WERI-Rb-1 (cell line): ENCODE results near the gene RBP3.

ENCODE experiments used
- DNase-seq: peaks from one replicate; pipeline ENCODE4 v3.0.0-alpha.2; 2020
- H3K27ac ChIP-seq: fragments of 250-450 bp; sonication (Bioruptor Pico); 2 replicates; pipeline ENCODE4 v1.5.1; 2020; ENCODE audit warnings: mild to moderate bottlenecking, moderate library complexity
- H3K27me3 ChIP-seq: fragments of 250-450 bp; sonication (Bioruptor Pico); 2 replicates; pipeline ENCODE4 v1.5.1; 2021; ENCODE audit warnings: mild to moderate bottlenecking, low read depth, moderate library complexity; ENCODE audit not compliant: insufficient read depth, severe bottlenecking
- H3K36me3 ChIP-seq: fragments of 250-450 bp; sonication (Bioruptor Pico); 2 replicates; pipeline ENCODE4 v1.5.1; 2020; ENCODE audit warnings: mild to moderate bottlenecking, moderate library complexity
- H3K4me3 ChIP-seq: 2 replicates; pipeline ENCODE4 v1.5.1; 2011; ENCODE audit warnings: low read depth, mild to moderate bottlenecking, control low read depth, low read length
- H3K9me3 ChIP-seq: fragments of 250-450 bp; sonication (Bioruptor Pico); 2 replicates; pipeline ENCODE4 v1.5.1; 2021; ENCODE audit warnings: mild to moderate bottlenecking, moderate library complexity; ENCODE audit not compliant: severe bottlenecking
- CTCF ChIP-seq: IDR thresholded peaks from 2 replicates; pipeline ENCODE4 v1.5.1; 2011; ENCODE audit warnings: low read depth, mild to moderate bottlenecking, control low read depth, inconsistent platforms, low read length

RBP3 gene

GRCh38 chr10:47347303-47347675 lies 874 bp upstream of the RBP3 start:
- H3K27ac ChIP-seq, result peak overlapping the region; percentile 91
- peaks cover 29% of the 10 kb centered on the region for H3K36me3 ChIP-seq
- no peaks in the 10 kb centered on the region for H3K27me3 ChIP-seq
- H3K4me3 ChIP-seq, result peak overlapping the region; percentile 80
- H3K9me3 ChIP-seq, result no peaks in the 10 kb centered on the region
- no peak for DNase-seq
- no peak for TF ChIP-seq CTCF

GRCh38 chr10:47348661-47349470 lies 703 bp downstream of the RBP3 start:
- TF ChIP-seq CTCF, result 0 out of 2 replicates have a peak, but pooled peaks have one; percentile 7
- no peak for DNase-seq
- Histone ChIP-seq H3K4me3 (peak overlapping the region; percentile 80), H3K27ac (peak overlapping the region; percentile 91), H3K27me3 (no peaks in the 10 kb centered on the region), H3K36me3 (peaks cover 45% of the 10 kb centered on the region), H3K9me3 (no peaks in the 10 kb centered on the region)

GRCh38 chr10:47349516-47349915 lies 1.4 kb downstream of the RBP3 start:
- Histone ChIP-seq H3K27ac (peak overlapping the region; percentile 91), H3K4me3 (peak overlapping the region; percentile 80), H3K36me3 (peaks cover 52% of the 10 kb centered on the region), H3K27me3 (no peaks in the 10 kb centered on the region), H3K9me3 (no peaks in the 10 kb centered on the region)
- no peak for DNase-seq
- no peak for TF ChIP-seq CTCF

GRCh38 chr10:47349941-47350371 lies 1.8 kb downstream of the RBP3 start:
- Histone ChIP-seq H3K4me3 (peak overlapping the region; percentile 80), H3K27ac (peak overlapping the region; percentile 91), H3K9me3 (no peaks in the 10 kb centered on the region), H3K36me3 (peaks cover 56% of the 10 kb centered on the region), H3K27me3 (no peaks in the 10 kb centered on the region)
- DNase-seq, result peak; percentile 62
- TF ChIP-seq CTCF, result peak; percentile 42

- Histone ChIP-seq H3K36me3 (peaks cover 66% of the 10 kb centered on the region), H3K9me3 (no peaks in the 10 kb centered on the region), H3K27ac (peak overlapping the region; percentile 91), H3K27me3 (no peaks in the 10 kb centered on the region), H3K4me3 (peak overlapping the region; percentile 80)
- TF ChIP-seq CTCF, result no peak
- no peak for DNase-seq
These were observed 2.8 kb downstream of the RBP3 start for GRCh38 chr10:47350671-47351640.
